Measurements from ENCODE around the gene TTLL9.

Gene TTLL9

GRCh38 chr20:31933698-31934097 lies 63.3 kb downstream of the TTLL9 start:
- no peak for TF ChIP-seq MAX (IDR thresholded peaks at IDR 0.05; ENCODE audit: low read depth, low read length)
- TF ChIP-seq POLR2A (IDR thresholded peaks at IDR 0.05; ENCODE audit: extremely low read depth, insufficient read length) = no peak
- TF ChIP-seq, protein P1, sequence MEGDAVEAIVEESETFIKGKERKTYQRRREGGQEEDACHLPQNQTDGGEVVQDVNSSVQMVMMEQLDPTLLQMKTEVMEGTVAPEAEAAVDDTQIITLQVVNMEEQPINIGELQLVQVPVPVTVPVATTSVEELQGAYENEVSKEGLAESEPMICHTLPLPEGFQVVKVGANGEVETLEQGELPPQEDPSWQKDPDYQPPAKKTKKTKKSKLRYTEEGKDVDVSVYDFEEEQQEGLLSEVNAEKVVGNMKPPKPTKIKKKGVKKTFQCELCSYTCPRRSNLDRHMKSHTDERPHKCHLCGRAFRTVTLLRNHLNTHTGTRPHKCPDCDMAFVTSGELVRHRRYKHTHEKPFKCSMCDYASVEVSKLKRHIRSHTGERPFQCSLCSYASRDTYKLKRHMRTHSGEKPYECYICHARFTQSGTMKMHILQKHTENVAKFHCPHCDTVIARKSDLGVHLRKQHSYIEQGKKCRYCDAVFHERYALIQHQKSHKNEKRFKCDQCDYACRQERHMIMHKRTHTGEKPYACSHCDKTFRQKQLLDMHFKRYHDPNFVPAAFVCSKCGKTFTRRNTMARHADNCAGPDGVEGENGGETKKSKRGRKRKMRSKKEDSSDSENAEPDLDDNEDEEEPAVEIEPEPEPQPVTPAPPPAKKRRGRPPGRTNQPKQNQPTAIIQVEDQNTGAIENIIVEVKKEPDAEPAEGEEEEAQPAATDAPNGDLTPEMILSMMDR (IDR thresholded peaks at IDR 0.05; ENCODE audit: low read depth, low read length) = no peak
- TF ChIP-seq MYC (IDR thresholded peaks at IDR 0.05; ENCODE audit: low read depth, low read length) = no peak
- DNase-seq (ENCODE audit: low read depth) = no peak
- H3K4me3 ChIP-seq (ENCODE audit: low read depth, low read length) = no peak overlapping the region

- no peak overlapping the region for H3K4me3 ChIP-seq (ENCODE audit: low read depth, low read length)
- DNase-seq (ENCODE audit: low read depth) = no peak
Measured at GRCh38 chr20:31934491-31934890, 64.1 kb downstream of the TTLL9 start.

GRCh38 chr20:31934968-31935764 lies 64.7 kb downstream of the TTLL9 start:
- DNase-seq (ENCODE audit: low read depth) = peak; percentile 32
- H3K4me3 ChIP-seq (ENCODE audit: low read depth, low read length) = no peak overlapping the region
- TF ChIP-seq, protein P1 (IDR thresholded peaks at IDR 0.05; ENCODE audit: low read depth, low read length) = peak; percentile 40
- no peak for TF ChIP-seq MYC (IDR thresholded peaks at IDR 0.05; ENCODE audit: low read depth, low read length)

More at GRCh38 chr20:31934491-31934890, 64.1 kb downstream of the TTLL9 start:
- TF ChIP-seq, protein P1 (IDR thresholded peaks at IDR 0.05; ENCODE audit: low read depth, low read length) = no peak
- TF ChIP-seq MAX (IDR thresholded peaks at IDR 0.05; ENCODE audit: low read depth, low read length) = no peak
- TF ChIP-seq MYC (IDR thresholded peaks at IDR 0.05; ENCODE audit: low read depth, low read length) = no peak
- TF ChIP-seq POLR2A (IDR thresholded peaks at IDR 0.05; ENCODE audit: extremely low read depth, insufficient read length) = no peak

- TF ChIP-seq MYC (IDR thresholded peaks at IDR 0.05; ENCODE audit: low read depth, low read length) = no peak
- no peak for TF ChIP-seq POLR2A (IDR thresholded peaks at IDR 0.05; ENCODE audit: extremely low read depth, insufficient read length)
- no peak for TF ChIP-seq MAX (IDR thresholded peaks at IDR 0.05; ENCODE audit: low read depth, low read length)
- TF ChIP-seq, protein P1 (IDR thresholded peaks at IDR 0.05; ENCODE audit: low read depth, low read length) = no peak
- DNase-seq (ENCODE audit: low read depth) = no peak
- no peak overlapping the region for H3K4me3 ChIP-seq (ENCODE audit: low read depth, low read length)
Measured at GRCh38 chr20:31936420-31936819, 66.0 kb downstream of the TTLL9 start.

- TF ChIP-seq MYC (IDR thresholded peaks at IDR 0.05; ENCODE audit: low read depth, low read length) (no peak), MAX (IDR thresholded peaks at IDR 0.05; ENCODE audit: low read depth, low read length) (no peak), POLR2A (IDR thresholded peaks at IDR 0.05; ENCODE audit: extremely low read depth, insufficient read length) (no peak)
- TF ChIP-seq, protein P1 (IDR thresholded peaks at IDR 0.05; ENCODE audit: low read depth, low read length) = no peak
- no peak for DNase-seq (ENCODE audit: low read depth)
Measured at GRCh38 chr20:31937820-31938219, 67.4 kb downstream of the TTLL9 start.

More at GRCh38 chr20:31937820-31938219, 67.4 kb downstream of the TTLL9 start:
- H3K4me3 ChIP-seq (ENCODE audit: low read depth, low read length) = no peak overlapping the region

Data from NB4 (cell line).